GM19240 (cell line): Measurements from ENCODE around the gene FNBP1.

ENCODE experiments used
- DNase-seq: peaks from one replicate; pipeline ENCODE4 v3.0.0; 2011; ENCODE audit warnings: low spot score; ENCODE audit not compliant: insufficient read length

FNBP1 gene

DNA sequence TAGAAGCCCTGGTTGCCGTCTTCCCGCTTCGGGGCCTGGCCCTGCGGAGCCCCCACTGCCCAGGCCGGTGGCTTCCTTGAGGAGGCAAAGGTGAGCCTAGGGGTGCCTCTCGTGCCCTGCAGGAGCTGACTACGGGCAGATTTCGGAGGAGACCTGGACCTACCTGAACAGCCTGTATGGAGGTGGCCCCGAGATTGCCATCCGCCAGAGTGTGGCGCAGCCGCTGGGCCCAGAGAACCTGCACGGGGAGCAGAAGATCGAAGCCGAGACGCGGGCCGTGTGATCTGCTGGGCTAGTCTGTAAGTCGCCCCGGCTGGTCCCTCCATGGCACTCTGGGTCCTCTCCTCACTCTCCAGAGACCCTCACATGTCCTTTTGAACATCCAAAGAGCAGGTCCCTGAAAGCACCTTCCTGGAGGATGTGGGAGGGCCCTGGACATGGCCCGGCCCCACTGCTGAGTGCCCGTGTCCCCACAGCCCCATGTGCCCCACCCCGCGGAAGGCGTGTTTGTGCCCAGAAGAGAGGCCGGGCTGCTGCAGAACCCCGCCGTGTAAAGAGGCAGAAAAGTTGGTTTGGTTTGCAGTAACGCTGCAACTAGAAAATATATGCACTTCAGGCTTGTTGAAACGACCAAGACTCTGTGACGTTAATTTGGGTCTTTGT, 162.9 kb downstream of the FNBP1 start:
- no peak for DNase-seq

DNA sequence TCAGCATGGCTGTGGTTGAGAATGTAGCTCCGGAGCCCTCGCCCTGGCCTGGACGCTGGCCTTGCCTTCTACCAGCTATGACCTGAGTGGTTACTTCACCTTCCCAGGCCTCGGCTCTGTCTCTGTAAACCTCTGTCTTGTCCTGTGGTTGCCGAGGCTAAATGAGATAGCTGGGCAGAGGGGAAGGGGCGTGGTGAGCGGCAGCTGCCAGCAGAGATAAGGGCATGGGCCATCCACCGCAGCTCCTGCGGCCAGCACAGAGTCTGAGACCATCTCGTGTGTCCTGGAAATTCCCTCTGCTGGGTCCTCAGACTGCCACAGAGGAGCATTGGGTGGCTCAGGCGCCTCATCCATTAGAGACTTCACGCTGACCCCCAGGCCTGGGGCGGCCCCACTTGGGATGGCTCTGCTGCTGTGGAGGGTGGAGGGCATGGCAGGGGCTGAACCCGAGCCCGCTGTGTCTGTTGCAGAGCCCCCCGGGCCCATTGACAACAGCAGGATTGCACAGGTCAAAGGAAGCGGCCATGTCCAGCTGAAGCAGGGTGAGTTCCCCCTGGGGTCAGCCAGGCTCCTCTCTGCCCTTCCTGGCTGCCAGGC, 163.8 kb downstream of the FNBP1 start:
- DNase-seq = no peak

DNA sequence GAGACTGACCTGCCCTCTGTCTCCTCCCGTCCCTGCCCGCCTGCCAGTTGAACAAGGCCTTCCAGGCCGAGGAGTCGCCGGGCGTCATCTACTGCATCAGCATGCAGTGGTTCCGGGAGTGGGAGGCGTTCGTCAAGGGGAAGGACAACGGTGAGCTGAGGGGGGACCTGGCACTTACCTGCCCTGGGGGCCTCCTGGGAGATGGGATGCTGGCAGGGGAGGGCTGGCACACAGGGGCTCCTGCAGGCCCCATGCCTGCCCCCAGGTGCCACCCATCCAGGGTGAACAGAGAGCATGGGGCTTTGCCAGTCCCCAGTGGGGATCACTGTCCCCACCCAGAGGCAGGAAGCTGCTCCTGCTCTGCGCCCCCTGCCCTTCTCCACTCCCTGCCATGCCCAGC, 164.7 kb downstream of the FNBP1 start:
- DNase-seq = no peak

DNA sequence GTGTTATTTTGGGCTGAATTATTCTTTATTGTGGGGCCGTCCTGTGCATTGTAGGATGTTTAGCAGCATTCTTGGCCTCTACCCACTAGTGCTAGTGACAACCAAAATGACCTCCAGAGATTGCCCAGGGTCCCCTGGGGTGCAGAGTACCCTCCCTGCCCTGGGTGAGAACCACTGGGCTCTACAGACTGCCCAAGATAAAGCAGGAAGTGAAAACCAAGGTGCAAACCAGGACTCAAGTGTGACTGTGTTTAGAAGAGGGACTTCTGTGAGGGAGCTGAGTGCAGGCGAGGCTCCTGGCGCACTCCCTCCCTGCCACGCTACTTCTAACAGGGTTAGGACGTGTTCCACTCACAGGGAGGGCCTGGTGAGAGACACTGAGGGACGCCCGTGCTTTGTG, 166.2 kb downstream of the FNBP1 start:
- no peak for DNase-seq

DNA sequence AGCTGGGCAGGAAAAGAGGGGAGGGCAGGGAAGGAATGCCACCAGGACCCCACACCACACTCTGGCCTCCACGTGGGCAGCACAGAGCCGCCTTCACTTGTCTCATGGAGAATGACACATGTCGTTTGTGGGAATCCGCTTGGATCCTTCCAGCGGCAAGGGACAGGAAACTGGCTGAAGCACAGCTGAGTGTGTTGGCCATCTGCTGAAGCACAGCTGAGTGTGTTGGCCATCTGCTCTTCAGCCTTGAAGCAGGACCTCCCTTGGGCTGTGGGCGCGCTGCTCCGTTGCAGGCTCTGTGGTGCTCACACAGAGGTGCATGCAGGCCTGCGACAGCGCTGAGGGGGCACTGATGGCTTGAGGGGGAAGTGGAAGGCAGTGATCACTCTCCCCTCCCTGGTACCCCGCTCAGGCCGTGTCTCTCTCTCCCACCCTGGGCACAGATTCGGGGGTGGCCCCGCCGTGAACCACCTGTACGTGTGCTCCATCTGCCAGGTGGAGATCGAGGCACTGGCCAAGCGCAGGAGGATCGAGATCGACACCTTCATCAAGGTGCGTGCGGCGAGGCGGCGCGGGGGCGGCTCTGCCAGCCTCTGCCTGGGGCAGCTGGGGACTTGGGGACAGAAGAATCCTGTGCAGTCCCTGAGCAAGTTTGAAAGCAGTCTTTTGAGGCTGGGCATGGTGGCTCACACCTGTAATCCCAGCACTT, 167.1 kb downstream of the FNBP1 start:
- DNase-seq = no peak

DNA sequence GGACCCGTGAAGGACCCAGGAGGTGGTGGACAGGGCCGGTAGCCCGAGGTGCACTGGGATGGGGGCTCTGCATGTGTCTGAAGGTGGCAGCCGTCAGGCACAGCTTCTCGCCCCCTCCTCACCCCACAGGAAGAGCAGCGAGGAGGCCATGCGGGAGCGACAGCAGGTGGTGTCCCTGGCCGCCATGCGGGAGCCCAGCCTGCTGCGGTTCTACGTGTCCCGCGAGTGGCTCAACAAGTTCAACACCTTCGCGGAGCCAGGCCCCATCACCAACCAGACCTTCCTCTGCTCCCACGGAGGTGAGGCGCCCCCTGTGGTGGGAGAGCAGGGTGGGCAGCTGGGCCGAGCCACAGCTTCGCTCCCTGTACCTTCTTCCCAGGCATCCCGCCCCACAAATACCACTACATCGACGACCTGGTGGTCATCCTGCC, 167.8 kb downstream of the FNBP1 start:
- DNase-seq = no peak

DNA sequence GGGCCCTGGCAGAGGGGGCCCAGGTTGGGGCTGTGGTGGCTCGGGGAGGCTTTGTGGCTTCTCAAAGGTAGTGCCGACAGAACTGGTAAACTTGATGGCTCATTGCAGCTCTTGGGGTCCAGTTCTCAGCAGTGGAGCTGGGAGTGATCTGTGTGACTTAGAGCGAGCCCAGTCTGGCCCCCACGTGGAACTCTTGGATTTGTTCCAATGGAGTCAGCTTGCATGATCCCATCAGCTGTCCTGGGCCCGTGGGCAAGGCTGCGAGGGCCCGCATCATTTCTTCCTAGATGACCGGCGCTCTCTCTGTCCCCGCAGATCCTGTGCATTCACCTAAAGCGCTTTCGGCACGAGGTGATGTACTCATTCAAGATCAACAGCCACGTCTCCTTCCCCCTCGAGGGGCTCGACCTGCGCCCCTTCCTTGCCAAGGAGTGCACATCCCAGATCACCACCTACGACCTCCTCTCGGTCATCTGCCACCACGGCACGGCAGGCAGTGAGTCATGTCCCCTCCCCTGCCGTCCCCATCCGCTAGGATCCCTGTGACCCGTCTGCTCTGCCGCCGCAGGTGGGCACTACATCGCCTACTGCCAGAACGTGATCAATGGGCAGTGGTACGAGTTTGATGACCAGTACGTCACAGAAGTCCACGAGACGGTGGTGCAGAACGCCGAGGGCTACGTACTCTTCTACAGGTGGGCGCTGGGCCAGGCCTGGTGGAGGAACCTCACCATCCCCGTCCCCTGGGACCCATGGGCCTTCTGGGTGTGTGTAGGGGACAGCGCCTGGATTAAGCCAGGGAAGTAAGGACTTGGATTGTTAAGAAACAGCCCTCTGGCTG, 168.5 kb downstream of the FNBP1 start:
- no peak for DNase-seq

DNA sequence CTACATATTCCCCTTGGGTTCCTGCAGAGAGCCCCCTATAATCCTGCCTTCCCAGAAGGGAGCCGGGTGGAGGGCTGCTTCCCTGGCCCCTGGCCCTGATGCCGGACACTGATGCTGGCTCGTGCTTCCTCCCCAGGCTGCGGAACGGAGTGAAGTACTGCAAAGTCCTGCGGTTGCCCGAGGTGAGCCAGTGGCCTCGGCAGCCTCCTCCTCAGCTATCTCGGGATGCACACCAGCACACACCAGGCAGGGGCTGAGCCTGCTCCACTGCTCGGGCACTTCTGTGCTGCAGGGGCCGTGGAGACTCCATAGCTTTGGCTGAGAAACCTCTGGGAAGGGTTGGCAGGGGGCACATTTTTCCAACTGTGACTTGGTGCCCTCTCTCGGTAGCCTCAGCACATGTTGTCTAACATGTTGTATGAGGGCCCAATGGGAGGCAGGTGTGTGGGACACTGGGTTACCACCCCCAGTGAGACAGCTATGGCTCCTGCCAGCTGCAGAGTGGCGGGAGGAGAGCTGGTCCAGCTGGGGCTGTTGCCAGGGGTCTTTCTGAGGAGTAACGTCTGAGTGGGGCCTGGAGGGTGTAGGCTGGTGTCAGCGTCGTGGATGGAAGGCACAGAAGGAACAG, 169.3 kb downstream of the FNBP1 start:
- no peak for DNase-seq

DNA sequence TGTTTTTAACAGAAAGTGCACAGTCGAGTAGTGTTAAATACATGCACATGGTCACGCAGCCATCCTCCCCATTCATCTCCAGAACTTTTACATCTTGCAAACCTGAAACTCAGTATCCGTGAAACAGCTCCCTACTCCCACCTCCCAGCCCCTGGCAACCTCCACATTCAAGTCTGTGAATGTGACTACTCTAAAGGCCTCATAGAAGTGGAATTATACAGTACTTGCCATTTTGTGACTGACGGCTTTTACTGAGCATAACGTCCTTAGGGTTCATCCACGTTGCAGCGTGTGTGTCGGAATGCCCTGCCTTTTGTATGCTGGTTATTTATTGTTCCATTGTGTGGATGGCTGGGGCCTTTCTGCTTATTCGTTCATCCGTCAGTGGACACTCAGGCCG, 171.9 kb downstream of the FNBP1 start:
- no peak for DNase-seq

DNA sequence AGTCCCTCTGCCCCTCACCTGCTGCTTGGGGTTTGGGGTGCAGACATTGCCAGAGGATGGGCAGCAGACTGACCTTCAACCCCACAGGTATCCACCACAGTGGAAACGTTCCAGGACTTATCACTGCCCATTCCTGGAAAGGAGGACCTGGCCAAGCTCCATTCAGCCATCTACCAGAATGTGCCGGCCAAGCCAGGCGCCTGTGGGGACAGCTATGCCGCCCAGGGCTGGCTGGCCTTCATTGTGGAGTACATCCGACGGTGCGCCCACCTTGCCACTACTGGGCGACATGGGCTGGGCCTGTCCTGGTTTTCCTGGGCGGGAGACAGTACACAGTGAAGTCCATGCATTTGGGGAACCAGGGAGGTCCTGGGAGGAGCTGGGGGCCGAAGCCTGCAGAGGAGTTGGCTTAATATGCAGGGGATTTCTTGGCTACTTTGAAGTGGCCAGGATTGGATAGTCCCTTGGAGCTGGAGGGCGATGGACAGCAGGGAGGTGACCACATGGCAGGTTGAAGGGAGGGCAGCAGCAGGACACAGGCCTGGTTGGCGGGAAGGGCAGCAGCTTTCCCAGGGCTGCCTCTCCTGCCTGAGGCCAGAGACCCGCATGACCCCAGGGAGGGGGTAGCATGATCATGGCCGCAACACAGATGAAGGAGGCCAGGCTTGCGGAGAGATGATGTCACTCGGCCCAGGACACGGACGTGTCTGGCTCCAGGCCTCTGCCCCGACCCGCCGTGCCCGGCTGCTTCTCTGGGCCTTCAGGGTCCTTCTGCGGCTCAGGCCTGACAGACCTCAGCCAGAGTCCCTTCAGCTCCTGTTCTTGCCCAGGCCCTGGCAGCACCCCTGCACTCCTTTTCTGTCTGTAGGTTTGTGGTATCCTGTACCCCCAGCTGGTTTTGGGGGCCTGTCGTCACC, 173.1 kb downstream of the FNBP1 start:
- no peak for DNase-seq

DNA sequence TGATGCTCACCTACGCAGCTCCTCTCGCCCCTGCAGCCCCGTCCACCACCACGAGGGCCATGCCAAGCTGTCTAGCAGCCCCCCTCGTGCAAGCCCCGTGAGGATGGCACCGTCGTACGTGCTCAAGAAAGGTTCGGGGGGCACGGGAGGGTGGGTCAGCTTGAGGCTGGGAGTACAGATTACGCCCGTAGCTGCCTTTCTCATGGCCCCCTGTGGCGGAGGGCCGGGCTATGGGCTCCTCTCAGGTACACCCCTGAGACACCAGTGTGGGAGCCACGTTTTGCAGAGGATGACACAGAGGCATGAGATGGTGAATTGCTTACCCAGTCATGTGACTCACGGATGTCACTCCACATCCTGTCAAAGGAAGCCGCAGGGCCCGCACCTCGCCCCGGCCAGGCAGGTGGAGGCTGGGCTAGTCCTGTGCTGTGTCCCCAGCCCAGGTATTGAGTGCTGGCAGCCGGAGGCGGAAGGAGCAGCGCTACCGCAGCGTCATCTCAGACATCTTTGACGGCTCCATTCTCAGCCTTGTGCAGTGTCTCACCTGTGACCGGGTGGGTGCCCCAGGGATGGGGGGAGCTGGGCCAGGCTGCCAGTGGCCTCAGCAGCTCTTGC, 174.0 kb downstream of the FNBP1 start:
- no peak for DNase-seq

DNA sequence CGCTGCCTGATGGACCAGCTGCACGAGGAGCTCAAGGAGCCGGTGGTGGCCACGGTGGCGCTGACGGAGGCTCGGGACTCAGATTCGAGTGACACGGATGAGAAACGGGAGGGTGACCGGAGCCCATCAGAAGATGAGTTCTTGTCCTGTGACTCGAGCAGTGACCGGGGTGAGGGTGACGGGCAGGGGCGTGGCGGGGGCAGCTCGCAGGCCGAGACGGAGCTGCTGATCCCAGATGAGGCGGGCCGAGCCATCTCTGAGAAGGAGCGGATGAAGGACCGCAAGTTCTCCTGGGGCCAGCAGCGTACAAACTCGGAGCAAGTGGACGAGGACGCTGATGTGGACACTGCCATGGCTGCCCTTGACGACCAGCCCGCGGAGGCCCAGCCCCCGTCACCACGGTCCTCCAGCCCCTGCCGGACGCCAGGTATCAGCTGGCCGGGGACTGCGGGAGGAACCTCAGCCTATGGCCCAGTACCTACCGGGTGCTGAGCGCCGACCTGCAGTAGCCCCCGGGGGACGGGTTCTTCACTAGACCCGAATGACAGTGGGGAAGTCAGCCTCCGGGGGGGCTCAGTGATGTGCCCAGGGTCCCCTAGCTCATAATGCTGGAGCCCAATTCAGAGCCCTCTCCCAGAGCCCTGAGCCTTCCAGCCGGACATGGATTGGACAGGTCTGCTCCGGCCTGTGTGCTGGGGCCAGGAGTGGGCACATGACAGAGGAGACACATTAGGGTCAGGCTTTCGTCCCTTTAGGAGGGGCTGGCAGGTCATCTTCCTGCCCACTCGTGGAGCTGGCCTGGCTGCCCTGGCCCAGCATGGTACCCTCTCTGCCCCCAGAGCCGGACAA, 174.7 kb downstream of the FNBP1 start:
- DNase-seq = no peak

DNA sequence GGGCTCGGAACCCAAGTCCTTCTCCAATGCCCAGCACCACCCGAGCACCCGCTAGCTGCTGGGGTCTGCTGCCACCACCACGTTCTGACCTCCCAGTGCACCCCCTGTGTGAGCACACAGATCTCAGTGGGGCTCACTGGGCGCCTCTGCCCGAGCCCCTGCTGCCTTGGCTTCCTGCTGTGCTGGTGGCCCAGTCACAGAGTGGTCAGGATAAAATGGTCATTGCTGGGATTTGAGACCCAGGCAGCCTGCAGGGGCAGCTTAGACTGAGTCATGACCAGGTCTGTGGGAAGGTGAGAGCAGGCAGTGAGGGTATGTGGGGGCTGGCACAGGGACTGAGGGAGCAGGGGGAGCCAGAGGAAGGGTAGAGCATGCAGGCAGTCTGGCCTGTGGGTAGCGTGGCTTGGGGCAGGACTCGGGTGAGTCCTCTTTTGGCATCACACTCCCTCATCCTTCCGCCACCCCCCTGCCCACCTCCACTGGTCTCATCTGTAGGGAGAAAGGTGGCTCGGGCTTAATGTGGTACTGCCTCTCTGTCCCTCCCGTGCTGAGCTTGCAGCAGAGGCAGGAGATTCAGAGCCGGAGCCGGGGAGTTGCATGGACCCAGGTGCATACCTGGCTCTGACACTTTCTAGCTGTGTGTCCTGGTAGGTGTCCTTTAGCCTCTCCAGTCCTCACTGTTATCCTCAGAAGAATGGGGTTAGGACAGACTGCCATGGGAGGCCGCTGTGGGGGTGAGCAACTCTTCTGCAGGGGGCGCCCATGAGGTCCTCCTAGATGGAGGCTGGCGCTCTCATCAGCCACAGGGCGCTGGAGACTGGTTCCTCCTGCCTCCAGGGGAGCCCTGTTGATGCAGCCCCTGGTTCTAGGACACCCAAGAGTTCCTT, 175.6 kb downstream of the FNBP1 start:
- no peak for DNase-seq

DNA sequence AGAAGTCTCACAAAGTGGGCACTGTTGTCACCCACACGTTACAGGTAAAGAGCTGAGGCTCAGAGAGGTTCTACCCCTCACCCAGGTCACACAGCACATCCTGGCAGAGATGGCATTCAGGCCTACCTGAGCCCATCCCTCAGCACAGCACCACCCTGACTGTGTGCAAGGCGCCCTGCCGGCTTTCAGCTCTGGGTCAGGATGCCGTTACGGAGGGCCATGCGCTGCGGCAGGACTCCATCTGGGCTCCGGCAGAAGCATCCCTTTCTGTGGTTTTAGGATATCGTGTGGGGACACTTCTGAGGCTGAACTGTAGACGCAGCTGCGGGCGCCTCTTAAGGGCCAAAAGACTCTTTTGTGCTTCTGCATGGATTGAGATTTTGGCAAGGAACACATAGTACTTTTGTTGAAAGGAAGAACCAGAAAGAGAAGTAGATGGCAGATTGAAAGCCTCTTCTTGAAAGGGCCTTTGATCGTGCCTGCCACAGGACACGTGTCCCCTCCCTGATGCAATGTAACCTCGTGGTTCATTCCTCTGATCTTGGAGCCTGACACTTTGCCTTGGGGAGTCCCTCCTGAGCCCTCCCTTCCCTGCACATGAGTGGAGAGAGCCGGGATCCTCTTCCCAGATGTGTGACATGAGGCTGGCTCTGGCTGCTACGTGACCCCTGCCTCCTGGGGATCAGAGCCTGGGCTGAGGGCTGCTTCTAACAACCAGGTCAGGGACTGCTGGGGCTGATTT, 176.4 kb downstream of the FNBP1 start:
- DNase-seq = no peak

DNA sequence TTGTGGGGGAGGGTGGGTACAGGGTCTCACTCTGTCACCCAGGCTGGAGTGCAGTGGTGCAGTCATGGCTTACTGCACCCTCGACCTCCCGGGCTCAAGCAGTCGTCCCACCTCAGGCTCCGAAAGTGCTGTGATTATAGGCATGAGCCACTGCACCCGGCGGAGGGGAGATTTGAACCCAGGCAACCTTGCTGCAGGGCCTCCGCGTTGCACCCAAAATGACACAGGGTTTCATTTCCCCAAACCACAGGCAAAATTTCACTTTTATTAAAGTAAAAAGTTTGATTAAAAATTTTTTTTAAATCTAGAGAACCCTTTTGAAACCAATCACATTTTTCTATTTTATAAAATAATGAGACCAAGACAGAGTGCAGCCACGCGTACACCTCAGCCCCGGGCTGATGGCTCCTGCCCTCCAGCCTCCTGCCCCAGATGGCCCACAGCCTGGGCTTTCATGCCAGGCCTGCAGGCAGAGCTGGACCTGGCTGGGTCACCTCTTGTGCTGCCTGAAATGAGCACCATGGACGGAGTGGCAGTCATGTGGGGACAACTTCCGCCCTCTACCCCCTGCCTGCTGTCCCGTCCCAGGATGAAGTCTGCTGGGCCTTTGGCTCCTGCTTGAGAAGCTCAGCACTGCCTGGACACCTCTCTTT, 177.2 kb downstream of the FNBP1 start:
- no peak for DNase-seq

DNA sequence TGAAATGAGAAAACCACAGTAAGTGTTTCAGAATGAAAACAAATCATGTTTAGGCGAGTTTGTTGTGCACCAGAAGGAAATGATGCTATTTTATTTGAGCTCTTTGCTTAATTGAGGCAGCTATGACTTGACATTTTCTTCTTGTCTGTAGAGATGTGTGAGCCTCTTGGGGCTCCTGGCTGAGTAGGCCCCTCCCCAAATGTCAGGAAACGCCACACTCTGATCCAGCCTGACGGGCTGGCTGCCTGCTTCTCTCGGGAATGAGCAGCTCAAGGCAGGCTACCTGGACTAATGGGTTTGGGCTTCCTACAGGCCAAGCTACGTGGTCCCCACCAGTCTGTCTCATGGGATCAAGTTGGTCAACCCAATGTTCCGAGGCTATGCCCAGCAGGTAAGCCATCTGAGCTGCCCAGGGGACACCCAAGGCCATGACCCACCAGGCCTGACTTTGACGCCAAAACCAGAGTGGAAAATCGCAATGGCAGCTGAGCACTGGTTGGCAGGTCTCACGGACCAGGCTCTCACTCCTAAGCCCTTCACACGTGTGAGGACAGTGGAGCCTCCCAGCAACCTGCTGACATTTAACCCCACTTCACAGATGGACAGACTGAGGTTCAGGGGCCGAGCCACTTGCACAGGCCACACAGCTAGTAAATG, 177.9 kb downstream of the FNBP1 start:
- no peak for DNase-seq
